Ectodermal cell (in vitro differentiated cells): ENCODE measurements around the gene ZNF444.
"Not testable (repeated sequence)": the region's sequence is repeated elsewhere in the genome, so short reads cannot be mapped to it uniquely, and the experiment has no call there.

Source experiments
- H3K27ac ChIP-seq: 2 replicates; pipeline ENCODE4 v1.7.0; 2013; ENCODE audit warnings: mild to moderate bottlenecking, low read depth, low read length; ENCODE audit not compliant: insufficient read depth, poor library complexity, severe bottlenecking
- H3K27me3 ChIP-seq: 2 replicates; pipeline ENCODE4 v1.7.0; 2013; ENCODE audit warnings: mild to moderate bottlenecking, low read length; ENCODE audit not compliant: insufficient read depth, control insufficient read depth, poor library complexity, severe bottlenecking
- H3K36me3 ChIP-seq: one replicate; pipeline ENCODE4 v1.7.0; 2013; ENCODE audit warnings: low read length; ENCODE audit not compliant: control insufficient read depth, insufficient read depth
- H3K4me1 ChIP-seq: one replicate; pipeline ENCODE4 v1.7.0; 2013; ENCODE audit warnings: low read length; ENCODE audit not compliant: control insufficient read depth, insufficient read depth
- H3K4me3 ChIP-seq: 2 replicates; pipeline ENCODE4 v1.7.0; 2013; ENCODE audit warnings: low read depth, low read length, control low read depth; ENCODE audit not compliant: insufficient read depth
- H3K9me3 ChIP-seq: 2 replicates; pipeline ENCODE4 v1.7.0; 2013; ENCODE audit warnings: mild to moderate bottlenecking, low read length, moderate library complexity; ENCODE audit not compliant: control insufficient read depth
- WGBS, 2 experiments: methylation state at CpG; one replicate each; pipeline ENCODE4 v1.1.7; 2013; ENCODE audit warnings: missing lambda C conversion rate in 2 of 2; 5-methylcytosine and 5-hydroxymethylcytosine counted together

The ZNF444 gene

DNA sequence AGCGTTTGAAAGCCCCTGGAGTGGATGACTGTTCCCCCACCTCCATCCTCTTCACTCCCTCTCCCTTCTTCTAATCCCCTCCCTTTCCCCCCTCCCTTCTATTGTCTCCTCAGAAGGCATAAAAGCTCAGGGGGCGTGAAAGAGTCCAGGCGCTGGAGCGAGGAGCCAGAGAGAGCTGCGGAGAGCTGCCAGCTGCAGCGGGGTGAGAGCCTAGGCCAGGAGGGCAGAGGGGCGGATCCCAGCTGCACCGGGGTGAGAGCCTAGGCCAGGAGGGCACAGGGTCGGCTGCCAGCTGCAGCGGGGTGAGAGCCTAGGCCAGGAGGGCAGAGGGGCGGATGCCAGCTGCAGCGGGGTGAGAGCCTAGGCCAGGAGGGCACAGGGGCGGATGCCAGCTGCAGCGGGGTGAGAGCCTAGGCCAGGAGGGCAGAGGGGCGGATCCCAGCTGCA is 34.8 kb downstream of the ZNF444 start, which contains the start of gene GALP:
Gene GALP (plus strand): TSS at position 148 of the 447 bp plus-strand sequence. CDS start 1,101 bp downstream, outside the sequence.
- H3K27me3 ChIP-seq, H3K4me3 ChIP-seq, H3K9me3 ChIP-seq, H3K27ac ChIP-seq, H3K36me3 ChIP-seq: not testable (repeated sequence)
- peaks cover 16% of the 10 kb centered on the region for H3K4me1 ChIP-seq
- WGBS, 2 experiments = 39 to 44% methylated on average over 15 of the region's 15 CpGs

- H3K9me3 ChIP-seq, H3K36me3 ChIP-seq, H3K27me3 ChIP-seq, H3K4me3 ChIP-seq, H3K27ac ChIP-seq: not testable (repeated sequence)
- H3K4me1 ChIP-seq = peaks cover 16% of the 10 kb centered on the region
- WGBS, 2 experiments = 77 to 86% methylated on average over 9 of the region's 11 CpGs
Measured at GRCh38 chr19:56176310-56176709, 35.2 kb downstream of the ZNF444 start.

GRCh38 chr19:56176881-56177280 is 35.8 kb downstream of the ZNF444 start:
- 90 to 91% methylated on average over 18 of the region's 18 CpGs for WGBS, 2 experiments
- H3K4me3 ChIP-seq = no peak overlapping the region
- no peaks in the 10 kb centered on the region for H3K36me3 ChIP-seq
- no peaks in the 10 kb centered on the region for H3K27me3 ChIP-seq
- H3K9me3 ChIP-seq = no peaks in the 10 kb centered on the region
- no peak overlapping the region for H3K27ac ChIP-seq
- H3K4me1 ChIP-seq = peaks cover 16% of the 10 kb centered on the region

GRCh38 chr19:56177564-56178243 is 36.6 kb downstream of the ZNF444 start:
- WGBS, 2 experiments = 75 to 80% methylated on average over 11 of the region's 11 CpGs
- H3K27ac ChIP-seq = no peak overlapping the region

DNA sequence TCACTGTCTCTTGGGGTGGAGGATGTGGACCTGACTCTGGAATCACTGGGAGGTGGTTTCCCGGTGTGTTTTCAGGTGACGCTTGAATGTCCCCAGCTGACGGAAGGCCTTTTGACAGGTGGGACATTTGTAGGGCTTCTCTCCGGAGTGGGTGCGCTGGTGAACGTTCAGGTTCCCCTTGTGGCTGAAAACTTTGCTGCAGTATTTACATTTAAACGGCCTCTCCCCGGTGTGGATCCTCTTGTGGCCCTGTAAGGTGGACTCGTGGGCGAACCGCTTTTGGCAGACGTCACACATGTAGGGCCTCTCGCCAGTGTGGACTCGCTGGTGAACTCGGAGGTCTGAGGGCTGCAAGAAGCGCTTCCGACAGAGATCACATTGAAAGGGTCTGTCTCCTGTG is 48.7 kb downstream of the ZNF444 start:
- Histone ChIP-seq H3K4me3 (no peak overlapping the region), H3K4me1 (no peaks in the 10 kb centered on the region), H3K36me3 (no peaks in the 10 kb centered on the region), H3K9me3 (no peaks in the 10 kb centered on the region), H3K27me3 (no peaks in the 10 kb centered on the region), H3K27ac (no peak overlapping the region)
- 82 to 86% methylated on average over 17 of the region's 17 CpGs for WGBS, 2 experiments

More at GRCh38 chr19:56177564-56178243, 36.6 kb downstream of the ZNF444 start:
- Histone ChIP-seq H3K9me3 (no peaks in the 10 kb centered on the region), H3K4me1 (peaks cover 16% of the 10 kb centered on the region), H3K27me3 (no peaks in the 10 kb centered on the region), H3K4me3 (no peak overlapping the region), H3K36me3 (no peaks in the 10 kb centered on the region)

- no peaks in the 10 kb centered on the region for H3K4me1 ChIP-seq
- 79% methylated on average over 7 of the region's 7 CpGs for WGBS, 2 experiments
- no peaks in the 10 kb centered on the region for H3K36me3 ChIP-seq
- H3K27me3 ChIP-seq = no peaks in the 10 kb centered on the region
- no peak overlapping the region for H3K27ac ChIP-seq
- no peaks in the 10 kb centered on the region for H3K9me3 ChIP-seq
- H3K4me3 ChIP-seq = no peak overlapping the region
Measured at GRCh38 chr19:56191115-56191514, 50.0 kb downstream of the ZNF444 start.

- H3K4me1 ChIP-seq = no peaks in the 10 kb centered on the region
- H3K9me3 ChIP-seq = no peaks in the 10 kb centered on the region
- no peaks in the 10 kb centered on the region for H3K27me3 ChIP-seq
- H3K4me3 ChIP-seq = no peak overlapping the region
- no peak overlapping the region for H3K27ac ChIP-seq
- no peaks in the 10 kb centered on the region for H3K36me3 ChIP-seq
- 91 to 92% methylated on average over 10 of the region's 10 CpGs for WGBS, 2 experiments
Measured at GRCh38 chr19:56191711-56192110, 50.6 kb downstream of the ZNF444 start.

- H3K4me1 ChIP-seq = no peaks in the 10 kb centered on the region
- no peaks in the 10 kb centered on the region for H3K9me3 ChIP-seq
- no peaks in the 10 kb centered on the region for H3K27me3 ChIP-seq
- H3K4me3 ChIP-seq = no peak overlapping the region
- H3K27ac ChIP-seq = no peak overlapping the region
- H3K36me3 ChIP-seq = no peaks in the 10 kb centered on the region
- 85 to 88% methylated on average over 12 of the region's 12 CpGs for WGBS, 2 experiments
Measured at GRCh38 chr19:56193981-56194640, 53.0 kb downstream of the ZNF444 start.

DNA sequence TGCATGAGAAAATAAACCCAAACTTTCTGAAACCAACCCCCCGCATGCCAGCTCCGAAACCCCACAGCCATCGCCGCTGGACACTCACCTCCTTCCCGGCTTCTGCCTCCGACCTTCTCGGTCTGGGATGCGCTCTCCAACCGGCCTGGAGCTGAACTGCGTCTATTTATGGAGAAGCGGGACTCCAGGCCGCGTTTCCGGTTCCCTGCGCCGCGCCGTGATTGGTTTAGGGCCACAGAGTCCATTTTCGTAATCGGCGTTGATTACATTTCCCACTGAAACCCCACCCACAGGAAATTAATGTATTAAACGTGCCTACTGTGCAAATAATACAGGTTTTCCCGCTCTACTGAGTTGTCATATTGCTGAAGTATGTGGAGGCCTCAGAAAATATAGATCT is 56.6 kb downstream of the ZNF444 start, which contains the start of gene ZSCAN5B:
Gene ZSCAN5B (minus strand): TSS at position 138 of the 400 bp plus-strand sequence. CDS start 4,731 bp downstream, outside the sequence.
- H3K27ac ChIP-seq, H3K36me3 ChIP-seq, H3K9me3 ChIP-seq, H3K4me1 ChIP-seq, H3K4me3 ChIP-seq, H3K27me3 ChIP-seq: not testable (repeated sequence)
- 91 to 95% methylated on average over 23 of the region's 23 CpGs for WGBS, 2 experiments

DNA sequence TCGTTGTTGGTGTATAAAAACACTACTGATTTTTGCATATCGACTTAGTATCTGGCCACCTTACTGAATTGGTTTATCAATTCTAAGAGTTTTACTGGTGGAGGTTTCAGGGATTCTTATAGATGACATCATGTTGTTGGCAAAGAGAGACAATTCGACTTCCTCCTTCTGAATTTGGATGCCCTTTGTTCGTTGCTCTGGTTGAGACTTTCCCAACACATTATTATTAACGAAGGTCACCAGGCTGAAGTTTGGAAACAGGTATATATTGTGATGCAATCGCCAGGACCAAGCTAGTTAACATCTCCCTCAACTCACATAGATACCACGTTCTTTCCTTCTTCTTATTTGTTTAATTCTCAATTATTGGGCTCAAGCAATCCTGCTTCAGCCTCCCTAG is 58.6 kb downstream of the ZNF444 start:
- 79 to 89% methylated on average over 6 to 7 of the region's 7 CpGs for WGBS, 2 experiments
- H3K27ac ChIP-seq = no peak overlapping the region
- H3K9me3 ChIP-seq = no peaks in the 10 kb centered on the region
- no peaks in the 10 kb centered on the region for H3K36me3 ChIP-seq
- no peak overlapping the region for H3K4me3 ChIP-seq
- H3K27me3 ChIP-seq = no peaks in the 10 kb centered on the region
- H3K4me1 ChIP-seq = no peaks in the 10 kb centered on the region
